Measurements from ENCODE around the gene C17orf58. TPM values are rescaled to one million over a fixed set of nuclear protein-coding genes. Genes with fewer than 3 reads are reported as not detected.
"Not testable (repeated sequence)": the region's sequence is repeated elsewhere in the genome, so short reads cannot be mapped to it uniquely, and the experiment has no call there.

Gene C17orf58
- 10 to 100 TPM; 45.7 to 45.8 TPM for total RNA-seq
- polyA plus RNA-seq: 2.2 TPM

- DNase-seq; H3K36me3 Mint-ChIP-seq; H3K9me3 ChIP-seq (ENCODE audit: low read length); H3K27ac ChIP-seq (ENCODE audit: low read depth, low read length); H3K9me3 Mint-ChIP-seq; H3K36me3 ChIP-seq (ENCODE audit: insufficient read depth, low read length); POLR2A ChIA-PET; H3K27me3 ChIP-seq (ENCODE audit: insufficient read depth, low read length, poor library complexity, severe bottlenecking): not testable (repeated sequence)
- CTCF ChIA-PET: interaction anchor here (0.8 to 4.1 kb wide), 4 partner anchors 11 to 37 kb away, joined by 4 to 28 read pairs (median 6); no protein-coding TSS in a partner anchor
- Mint-ChIP-seq H3K27me3 (peaks cover 13 to 16% of the 10 kb centered on the region in 2 donors), H3K27ac (peak within 1 kb of the TSS in 7 of 8 donors; percentile 7 to 70 (median 30)), H3K4me1 (peaks cover 28 to 35% (median 33%) of the 10 kb centered on the region in 3 donors), H3K4me3 (peak within 1 kb of the TSS; percentile 78 to 93 (median 85))
- peaks cover 27% of the 10 kb centered on the region for H3K4me1 ChIP-seq (ENCODE audit: insufficient read depth, low read length)
- peak within 1 kb of the TSS; percentile 50 for H3K4me3 ChIP-seq (ENCODE audit: low read length)
Measured at GRCh38 chr17:67996301-67997171, at the start of gene C17orf58. C17orf58 (minus strand) TSS chr17:67996469; CDS start chr17:67996198, 271 bp downstream.

GRCh38 chr17:68036304-68037147 lies 40.3 kb upstream of the C17orf58 start:
- Histone ChIP-seq H3K9me3 (ENCODE audit: low read length) (no peaks in the 10 kb centered on the region), H3K27ac (ENCODE audit: low read depth, low read length) (peak overlapping the region; percentile 89), H3K27me3 (ENCODE audit: insufficient read depth, low read length, poor library complexity, severe bottlenecking) (no peaks in the 10 kb centered on the region), H3K4me3 (ENCODE audit: low read length) (peak overlapping the region; percentile 94), H3K4me1 (ENCODE audit: insufficient read depth, low read length) (peaks cover 9% of the 10 kb centered on the region), H3K36me3 (ENCODE audit: insufficient read depth, low read length) (peaks cover 7% of the 10 kb centered on the region)
- H3K9me3 Mint-ChIP-seq: no peaks in the 10 kb centered on the region
- peak overlapping the region; percentile 88 to 97 (median 94) for H3K4me3 Mint-ChIP-seq
- H3K4me1 Mint-ChIP-seq: peaks cover 10 to 19% (median 18%) of the 10 kb centered on the region in 3 donors
- ChIA-PET POLR2A (interaction anchor here (0.6 kb wide), 1 partner anchor 49 kb away, joined by 3 read pairs; no protein-coding TSS in a partner anchor), CTCF (interaction anchor here (1.8 kb wide), 1 partner anchor 17 kb away, joined by 13 read pairs; no protein-coding TSS in a partner anchor)
- H3K27ac Mint-ChIP-seq: peak overlapping the region; percentile 91 to 98 (median 94)
- no peak for DNase-seq
- peaks cover 0 to 5% of the 10 kb centered on the region in 2 donors for H3K27me3 Mint-ChIP-seq
- H3K36me3 Mint-ChIP-seq: peaks cover 0 to 34% (median 3%) of the 10 kb centered on the region in 3 donors

DNA sequence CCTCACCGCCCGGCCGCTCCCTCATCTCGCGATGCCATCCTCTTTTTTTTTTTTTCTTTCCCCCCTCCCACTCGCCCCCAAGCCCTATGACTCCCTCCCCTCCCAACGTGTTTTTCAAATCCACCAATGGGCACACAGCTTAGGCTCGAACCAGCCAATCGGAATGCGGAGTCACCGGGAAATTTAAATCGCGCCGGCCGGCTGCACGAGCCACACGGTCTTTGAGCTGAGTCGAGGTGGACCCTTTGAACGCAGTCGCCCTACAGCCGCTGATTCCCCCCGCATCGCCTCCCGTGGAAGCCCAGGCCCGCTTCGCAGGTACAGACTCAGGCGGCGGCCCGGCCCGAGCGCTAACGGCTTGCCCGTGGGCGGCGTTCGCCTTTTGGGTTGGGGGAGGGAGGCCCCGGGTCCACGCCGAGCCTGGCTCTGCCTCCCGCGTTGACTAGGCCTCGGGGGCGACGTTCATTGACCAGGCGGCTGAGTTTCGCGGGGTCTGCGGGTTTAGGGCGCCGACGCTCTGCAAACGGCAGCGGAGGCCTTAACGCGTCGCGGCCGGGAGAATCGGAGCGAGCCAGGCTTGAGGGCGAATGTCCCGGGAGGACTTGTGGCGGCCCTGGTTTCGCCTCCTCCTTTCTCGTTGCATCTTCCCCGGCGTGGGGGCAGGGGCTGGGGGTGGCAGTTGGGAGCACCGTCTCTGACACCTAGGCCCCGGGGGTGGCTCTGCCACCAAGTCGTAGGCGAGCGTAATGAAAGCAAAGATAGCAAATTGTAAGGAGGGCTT lies 39.4 kb upstream of the C17orf58 start, which contains the start of gene KPNA2:
KPNA2 (plus strand) TSS at position 213 of the 781 bp plus-strand sequence. CDS start 1,398 bp downstream, outside the sequence.
- H3K27me3 ChIP-seq (ENCODE audit: insufficient read depth, low read length, poor library complexity, severe bottlenecking): no peaks in the 10 kb centered on the region
- Mint-ChIP-seq H3K27me3 (peaks cover 0 to 5% of the 10 kb centered on the region in 2 donors), H3K4me3 (peak within 1 kb of the TSS; percentile 88 to 97 (median 94)), H3K9me3 (no peaks in the 10 kb centered on the region), H3K36me3 (peaks cover 0 to 27% (median 0%) of the 10 kb centered on the region in 3 donors), H3K4me1 (peaks cover 10 to 19% (median 18%) of the 10 kb centered on the region in 3 donors), H3K27ac (peak within 1 kb of the TSS; percentile 91 to 98 (median 94))
- peaks cover 9% of the 10 kb centered on the region for H3K4me1 ChIP-seq (ENCODE audit: insufficient read depth, low read length)
- no peaks in the 10 kb centered on the region for H3K36me3 ChIP-seq (ENCODE audit: insufficient read depth, low read length)
- no peaks in the 10 kb centered on the region for H3K9me3 ChIP-seq (ENCODE audit: low read length)
- peak within 1 kb of the TSS; percentile 94 for H3K4me3 ChIP-seq (ENCODE audit: low read length)
- peak within 1 kb of the TSS; percentile 89 for H3K27ac ChIP-seq (ENCODE audit: low read depth, low read length)
- peak; percentile 87 to 96 (median 92) for DNase-seq
- CTCF ChIA-PET: interaction anchor here (1.0 to 1.8 kb wide), 2 partner anchors 16 to 77 kb away, joined by 3 to 13 read pairs; no protein-coding TSS in a partner anchor
- POLR2A ChIA-PET: interaction anchor here (0.7 to 1.0 kb wide), 2 partner anchors 41 to 162 kb away, joined by 3 read pairs; no protein-coding TSS in a partner anchor

- H3K4me1 Mint-ChIP-seq: peaks cover 10 to 19% (median 18%) of the 10 kb centered on the region in 3 donors
- peaks cover 0 to 22% (median 0%) of the 10 kb centered on the region in 3 donors for H3K36me3 Mint-ChIP-seq
- peak in 2 of 5 donors; percentile 85 to 89 for DNase-seq
- CTCF ChIA-PET: interaction anchor here (1.0 to 1.8 kb wide), 2 partner anchors 15 to 76 kb away, joined by 3 to 13 read pairs; no protein-coding TSS in a partner anchor
- POLR2A ChIA-PET: interaction anchor here (0.7 to 1.0 kb wide), 2 partner anchors 40 to 162 kb away, joined by 3 read pairs; no protein-coding TSS in a partner anchor
- H3K27ac Mint-ChIP-seq: peak overlapping the region in 6 of 8 donors; percentile 87 to 98 (median 96)
- no peaks in the 10 kb centered on the region for H3K27me3 ChIP-seq (ENCODE audit: insufficient read depth, low read length, poor library complexity, severe bottlenecking)
- no peaks in the 10 kb centered on the region for H3K9me3 ChIP-seq (ENCODE audit: low read length)
- no peak overlapping the region for H3K27ac ChIP-seq (ENCODE audit: low read depth, low read length)
- H3K27me3 Mint-ChIP-seq: peaks cover 0 to 5% of the 10 kb centered on the region in 2 donors
- peak overlapping the region; percentile 27 for H3K4me3 ChIP-seq (ENCODE audit: low read length)
- peak overlapping the region; percentile 88 to 97 (median 94) for H3K4me3 Mint-ChIP-seq
- H3K36me3 ChIP-seq (ENCODE audit: insufficient read depth, low read length): no peaks in the 10 kb centered on the region
- H3K9me3 Mint-ChIP-seq: no peaks in the 10 kb centered on the region
- H3K4me1 ChIP-seq (ENCODE audit: insufficient read depth, low read length): peaks cover 9% of the 10 kb centered on the region
Measured at GRCh38 chr17:68035131-68035522, 38.9 kb upstream of the C17orf58 start.

GRCh38 chr17:68034452-68034776 lies 38.1 kb upstream of the C17orf58 start:
- DNase-seq: no peak
- no peak overlapping the region for H3K27ac ChIP-seq (ENCODE audit: low read depth, low read length)
- no peaks in the 10 kb centered on the region for H3K36me3 ChIP-seq (ENCODE audit: insufficient read depth, low read length)
- Mint-ChIP-seq H3K4me3 (peak overlapping the region in 2 of 7 donors; percentile 15 to 40), H3K4me1 (peaks cover 10 to 19% (median 18%) of the 10 kb centered on the region in 3 donors), H3K27me3 (peaks cover 0 to 5% of the 10 kb centered on the region in 2 donors), H3K9me3 (no peaks in the 10 kb centered on the region), H3K36me3 (peaks cover 0 to 20% (median 0%) of the 10 kb centered on the region in 3 donors), H3K27ac (no peak overlapping the region)
- H3K4me1 ChIP-seq (ENCODE audit: insufficient read depth, low read length): peaks cover 9% of the 10 kb centered on the region
- ChIA-PET CTCF (no interaction called here), POLR2A (no interaction called here)
- H3K4me3 ChIP-seq (ENCODE audit: low read length): no peak overlapping the region
- H3K9me3 ChIP-seq (ENCODE audit: low read length): no peaks in the 10 kb centered on the region
- H3K27me3 ChIP-seq (ENCODE audit: insufficient read depth, low read length, poor library complexity, severe bottlenecking): no peaks in the 10 kb centered on the region

GRCh38 chr17:68033636-68034451 lies 37.6 kb upstream of the C17orf58 start:
- no peak overlapping the region for H3K4me3 Mint-ChIP-seq
- Histone ChIP-seq H3K4me1 (ENCODE audit: insufficient read depth, low read length) (peaks cover 9% of the 10 kb centered on the region), H3K9me3 (ENCODE audit: low read length) (no peaks in the 10 kb centered on the region), H3K36me3 (ENCODE audit: insufficient read depth, low read length) (no peaks in the 10 kb centered on the region), H3K4me3 (ENCODE audit: low read length) (no peak overlapping the region), H3K27ac (ENCODE audit: low read depth, low read length) (no peak overlapping the region), H3K27me3 (ENCODE audit: insufficient read depth, low read length, poor library complexity, severe bottlenecking) (no peaks in the 10 kb centered on the region)
- CTCF ChIA-PET: no interaction called here
- peak overlapping the region in 1 of 8 donors; percentile 20 for H3K27ac Mint-ChIP-seq
- peaks cover 0 to 5% of the 10 kb centered on the region in 2 donors for H3K27me3 Mint-ChIP-seq
- no peaks in the 10 kb centered on the region for H3K9me3 Mint-ChIP-seq
- DNase-seq: no peak
- peaks cover 0 to 16% (median 0%) of the 10 kb centered on the region in 3 donors for H3K36me3 Mint-ChIP-seq
- peaks cover 10 to 19% (median 18%) of the 10 kb centered on the region in 3 donors for H3K4me1 Mint-ChIP-seq
- POLR2A ChIA-PET: interaction anchor here (0.6 kb wide), 1 partner anchor 314 kb away, joined by 3 read pairs; no protein-coding TSS in a partner anchor

Measured in CD8-positive, alpha-beta memory T cell (primary cell).